COR-L47 (cell line): Measurements from ENCODE around the gene PLLP.

Source experiments
- DNase-seq: peaks from one replicate; lab custom pipeline; 2025; lab: John Stamatoyannopoulos, UW

The PLLP gene, protein sequence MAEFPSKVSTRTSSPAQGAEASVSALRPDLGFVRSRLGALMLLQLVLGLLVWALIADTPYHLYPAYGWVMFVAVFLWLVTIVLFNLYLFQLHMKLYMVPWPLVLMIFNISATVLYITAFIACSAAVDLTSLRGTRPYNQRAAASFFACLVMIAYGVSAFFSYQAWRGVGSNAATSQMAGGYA

DNA sequence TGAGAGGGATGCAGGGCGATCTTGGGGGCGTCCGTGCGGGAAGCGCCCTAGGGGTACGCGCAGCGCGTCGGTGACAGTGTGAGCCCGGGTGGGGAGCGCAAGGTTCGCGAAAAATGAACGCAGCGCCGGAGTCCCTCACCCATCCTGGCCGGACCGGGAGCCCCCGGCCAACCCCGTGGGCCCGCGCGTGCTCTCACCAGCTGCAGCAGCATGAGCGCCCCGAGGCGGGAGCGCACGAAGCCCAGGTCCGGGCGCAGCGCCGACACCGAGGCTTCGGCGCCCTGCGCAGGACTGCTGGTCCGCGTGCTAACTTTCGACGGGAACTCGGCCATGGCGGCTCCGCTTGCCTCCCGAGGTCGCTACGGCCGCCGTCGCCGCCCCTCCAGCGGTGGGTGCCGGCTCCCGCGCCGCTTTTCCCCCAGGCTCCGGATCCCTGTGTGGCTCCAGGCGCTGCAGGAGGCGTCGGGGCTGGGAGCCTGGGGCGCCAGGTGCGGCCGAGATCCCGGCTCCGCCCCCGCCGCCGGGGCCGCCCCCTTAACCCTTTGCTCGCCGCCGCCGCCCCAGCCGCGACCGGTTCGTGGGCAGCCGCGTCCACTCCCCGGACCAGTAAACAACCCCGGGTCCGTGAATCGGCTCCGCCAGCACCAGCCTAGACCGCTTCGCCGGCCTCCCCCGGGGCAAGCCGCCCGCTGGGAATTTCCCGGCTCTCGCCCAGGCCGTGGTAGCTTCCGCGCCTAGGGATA is at the start of gene PLLP:
Gene PLLP (minus strand): TSS at position 464 of the 743 bp plus-strand sequence. CDS start 132 bp downstream, at position 332.
- no peak for DNase-seq

DNA sequence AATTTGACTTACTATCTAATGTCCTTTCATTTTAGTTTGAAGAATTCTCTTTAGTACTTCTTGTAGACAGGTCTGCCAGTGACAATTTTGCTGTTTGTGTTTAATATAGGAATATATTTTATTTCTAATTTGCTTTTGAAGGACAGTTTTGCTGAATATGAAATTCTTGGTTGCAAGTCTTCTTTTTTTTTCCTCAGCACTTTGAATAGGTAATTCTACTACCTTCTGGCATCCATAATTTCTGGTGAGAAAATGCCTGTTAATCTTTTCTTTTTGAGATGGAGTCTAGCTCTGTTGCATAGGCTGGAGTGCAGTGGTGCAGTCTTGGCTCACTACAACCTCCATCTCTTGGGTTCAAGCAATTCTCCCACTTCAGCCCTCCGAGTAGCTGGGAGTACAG is 48.9 kb upstream of the PLLP start:
- DNase-seq = no peak

DNA sequence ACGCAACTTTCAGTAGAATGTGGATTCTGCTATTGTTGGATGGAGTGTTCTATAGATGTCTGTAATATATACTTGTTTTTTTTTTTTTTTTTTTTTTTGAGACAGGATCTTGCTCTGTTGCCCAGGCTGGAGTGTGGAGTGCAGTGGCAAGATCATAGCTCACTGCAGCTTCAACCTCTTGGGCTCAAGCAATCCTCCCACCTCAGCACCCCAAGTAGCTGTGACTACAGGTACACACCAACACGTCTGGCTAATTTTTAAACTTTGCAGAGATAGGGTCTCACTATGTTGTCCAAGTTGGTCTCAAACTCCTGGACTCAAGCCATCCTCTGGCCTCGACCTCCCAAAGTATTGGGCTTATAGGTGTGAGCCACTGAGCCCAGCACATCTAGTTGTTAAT is 46.9 kb upstream of the PLLP start:
- DNase-seq = no peak

DNA sequence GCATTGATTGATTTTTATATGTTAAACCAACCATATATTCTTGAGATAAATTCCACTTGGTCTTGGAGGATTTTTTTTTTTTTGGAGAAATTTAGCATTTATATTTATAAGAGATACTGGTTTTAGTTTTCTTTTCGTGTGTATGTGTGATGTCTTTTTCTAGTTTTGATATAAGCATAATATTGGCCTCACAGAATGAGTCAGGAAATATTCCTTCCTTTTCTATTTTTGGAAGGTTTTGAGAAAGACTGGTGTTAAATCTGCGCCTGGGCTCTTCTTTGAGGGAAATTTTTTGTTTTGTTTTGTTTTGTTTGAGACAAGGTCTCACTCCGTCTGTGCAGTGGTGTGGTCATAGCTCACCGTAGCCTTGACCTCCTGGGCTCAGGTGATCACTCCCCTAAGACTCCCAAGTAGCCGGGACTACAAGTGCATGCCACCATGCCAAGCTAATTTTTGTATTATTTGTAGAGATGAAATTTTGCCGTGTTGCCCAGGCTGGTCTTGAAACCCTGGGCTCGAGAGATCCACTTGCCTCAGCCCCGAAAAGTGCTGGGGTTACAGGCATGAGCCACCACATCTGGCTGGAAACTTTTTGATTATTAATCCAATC is 45.4 kb upstream of the PLLP start:
- no peak for DNase-seq

DNA sequence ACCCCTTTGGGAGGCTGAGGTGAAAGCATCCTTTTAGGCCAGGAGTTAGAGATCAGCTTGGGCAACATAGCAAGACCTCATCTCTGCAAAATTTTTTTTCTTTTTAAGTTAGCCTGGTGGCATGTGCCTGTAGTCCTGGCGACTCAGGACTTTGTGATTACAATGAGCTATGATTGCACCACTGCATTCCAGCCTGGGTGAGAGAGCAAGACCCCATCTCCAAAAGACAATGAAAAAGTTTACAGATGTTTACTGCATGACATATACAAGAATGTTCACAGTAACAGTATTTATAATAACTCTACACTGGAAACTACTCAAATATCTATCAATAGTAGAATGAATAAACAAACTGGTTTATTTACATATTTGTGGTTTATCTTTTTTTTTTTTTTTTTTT is 41.0 kb upstream of the PLLP start:
- no peak for DNase-seq

DNA sequence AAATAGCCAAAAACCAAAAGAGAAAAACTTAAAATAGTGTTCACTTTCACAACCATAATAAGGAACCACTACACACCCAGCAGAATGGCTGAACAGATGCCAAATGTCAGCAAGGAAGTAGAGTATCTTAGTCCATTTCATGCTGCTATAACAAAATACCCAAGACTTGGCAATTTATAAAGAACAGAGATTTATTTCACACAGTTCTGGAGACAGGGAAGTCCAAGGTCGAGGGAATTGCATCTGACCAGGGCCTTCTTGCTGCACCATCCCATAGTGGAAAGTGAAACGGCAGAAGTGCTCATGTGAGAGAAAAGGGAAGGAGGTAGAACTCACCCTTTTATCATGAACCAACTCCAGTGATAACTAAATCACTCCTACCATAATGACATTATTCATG is 40.3 kb upstream of the PLLP start:
- no peak for DNase-seq

DNA sequence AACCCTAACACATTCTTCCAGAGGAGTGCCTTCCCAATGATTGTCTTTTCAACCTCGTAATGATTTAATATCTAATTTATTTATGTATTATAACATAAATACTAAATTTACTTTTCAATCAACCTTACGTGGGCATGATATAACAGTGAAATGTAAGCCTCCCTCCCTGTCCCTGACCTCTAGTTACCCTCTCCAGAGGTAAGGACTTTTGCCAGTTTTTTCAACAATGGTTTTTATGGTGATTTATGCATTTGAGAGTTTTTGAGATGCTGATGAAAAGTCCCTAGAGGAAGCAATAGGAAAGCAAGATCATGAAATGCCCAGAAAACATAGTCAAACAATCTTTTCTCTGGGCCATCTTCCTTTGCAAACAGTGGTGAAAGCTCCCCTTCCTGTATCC is 35.2 kb upstream of the PLLP start:
- DNase-seq = no peak

DNA sequence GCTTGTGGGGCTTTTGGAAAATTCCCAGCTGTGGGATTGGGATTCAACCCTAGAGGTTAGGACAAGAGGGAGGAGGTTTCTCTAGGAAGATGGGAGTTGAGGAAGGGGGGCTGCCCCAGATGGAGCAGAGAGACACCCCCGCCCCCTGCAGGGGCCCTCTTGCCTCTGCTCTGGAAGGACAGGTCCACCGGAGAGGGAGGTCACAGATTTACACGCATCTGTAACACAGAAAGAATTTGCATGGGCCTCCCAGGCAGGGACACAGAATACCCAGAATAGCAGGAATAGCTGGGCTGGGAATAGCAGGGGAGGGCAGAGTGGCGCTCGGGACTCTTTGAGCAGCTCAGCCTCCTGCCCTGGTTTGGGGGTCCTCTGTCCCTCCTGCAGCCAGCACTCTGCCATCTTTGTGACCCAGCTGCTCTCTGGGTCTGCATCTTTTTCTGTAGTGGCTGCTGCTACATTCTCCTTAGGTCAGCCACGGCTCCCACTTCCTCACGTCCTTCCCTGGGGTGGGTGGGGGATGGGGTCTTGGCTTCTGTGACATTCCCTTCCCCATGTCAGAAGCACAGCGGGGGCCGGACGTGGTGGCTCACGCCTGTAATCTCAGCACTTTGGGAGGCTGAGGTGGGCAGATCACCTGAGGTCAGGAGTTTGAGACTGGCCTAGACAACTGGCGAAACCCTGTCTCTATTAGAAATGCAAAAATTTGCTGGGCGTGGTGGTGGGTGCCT is 33.9 kb upstream of the PLLP start:
- no peak for DNase-seq

DNA sequence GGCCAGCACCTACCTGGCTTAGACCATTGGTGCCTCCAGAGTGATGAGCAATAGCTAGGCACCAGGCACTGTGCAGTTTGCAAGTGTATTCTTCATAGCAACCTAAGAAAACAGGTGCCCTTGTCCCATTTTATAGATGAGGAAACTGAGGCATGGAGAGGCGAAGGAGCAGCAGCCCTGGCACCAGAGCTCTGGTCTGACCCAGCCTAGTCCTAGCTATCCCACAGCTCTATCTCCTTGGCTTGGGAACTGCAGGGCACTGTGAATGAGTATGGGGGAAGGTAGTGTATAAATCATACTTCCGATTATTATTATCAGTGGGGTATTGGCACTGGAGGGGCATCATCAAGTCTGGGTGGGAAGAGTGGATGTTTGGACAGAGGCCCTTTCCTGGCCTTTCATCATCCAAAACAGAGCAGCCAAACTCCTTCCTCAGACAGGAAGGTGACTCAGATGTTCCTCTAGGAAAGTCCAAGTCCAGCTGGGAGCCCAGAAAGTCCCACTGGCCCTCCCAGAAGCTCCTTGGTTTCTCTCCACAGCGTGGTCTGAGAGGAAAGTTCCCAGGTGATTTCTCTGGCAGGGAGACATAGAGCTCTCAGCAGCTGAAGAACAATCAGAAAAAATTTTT is 32.0 kb upstream of the PLLP start:
- no peak for DNase-seq

DNA sequence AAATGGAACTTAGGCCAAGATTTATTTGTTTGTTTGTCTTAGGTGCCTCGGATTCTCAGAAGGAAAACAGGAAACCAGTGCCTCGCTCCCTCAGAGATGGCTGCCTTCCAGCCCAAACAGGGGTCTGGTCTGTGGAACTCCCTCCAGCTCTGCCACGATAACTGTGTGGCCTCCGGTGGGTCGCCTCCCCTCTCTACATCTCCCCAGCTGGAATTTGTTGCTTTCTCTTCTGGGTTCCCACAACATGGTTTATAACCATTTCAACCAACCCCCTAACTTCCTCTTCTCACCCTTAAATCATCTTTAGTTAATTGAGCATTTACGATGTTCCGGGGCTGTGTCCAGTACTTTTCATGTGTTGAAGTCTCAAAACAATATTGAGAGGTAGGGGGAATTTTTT is 30.9 kb upstream of the PLLP start:
- no peak for DNase-seq

DNA sequence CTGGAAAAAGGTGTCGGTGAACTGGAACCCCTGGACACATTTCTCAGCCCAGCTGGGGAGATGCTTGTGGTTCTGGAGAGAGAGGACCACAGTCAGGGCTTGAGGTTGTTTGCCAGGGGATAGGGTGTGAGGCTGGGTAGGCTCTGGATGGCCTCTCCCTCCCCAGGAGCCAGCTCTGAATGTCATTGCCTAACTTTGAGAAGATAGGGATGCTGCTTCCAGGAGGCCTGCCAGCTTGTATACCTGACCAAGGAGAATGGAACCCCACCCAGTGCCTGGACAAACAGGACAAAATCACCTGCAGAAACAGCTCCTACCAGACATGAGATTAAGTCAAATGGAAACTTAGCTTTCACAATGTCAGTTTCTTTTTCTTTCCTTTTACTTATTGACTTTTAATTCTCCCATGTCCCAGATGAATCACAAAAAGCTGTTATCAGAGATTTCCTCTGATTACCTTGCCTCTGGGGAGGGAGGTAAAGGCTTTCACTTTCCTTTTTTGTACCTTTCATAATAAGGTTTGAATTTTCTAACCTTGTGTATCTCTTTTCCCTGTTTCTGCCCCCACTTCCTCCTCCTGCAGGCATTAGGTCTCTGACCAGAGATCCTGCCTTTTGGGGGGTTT is 29.8 kb upstream of the PLLP start:
- DNase-seq = no peak

DNA sequence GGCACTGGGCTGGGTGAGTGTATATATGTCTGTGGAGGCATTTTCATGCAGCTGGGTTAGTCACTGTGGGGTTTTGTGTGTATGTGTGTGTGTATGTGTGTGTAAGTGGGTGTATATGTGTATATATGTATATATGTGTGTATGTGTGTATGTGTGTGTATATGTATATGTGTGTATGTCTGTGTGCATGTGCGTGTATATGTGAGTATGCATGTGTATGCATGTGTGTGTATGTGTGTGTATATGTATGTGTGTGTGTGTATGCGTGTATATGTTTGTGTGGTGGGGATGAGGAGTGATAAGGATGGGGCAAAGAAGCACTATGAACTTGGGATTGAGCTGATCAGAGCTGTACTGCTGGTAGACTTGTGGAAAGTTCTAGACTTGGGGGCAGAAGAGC is 29.0 kb upstream of the PLLP start:
- DNase-seq = no peak

DNA sequence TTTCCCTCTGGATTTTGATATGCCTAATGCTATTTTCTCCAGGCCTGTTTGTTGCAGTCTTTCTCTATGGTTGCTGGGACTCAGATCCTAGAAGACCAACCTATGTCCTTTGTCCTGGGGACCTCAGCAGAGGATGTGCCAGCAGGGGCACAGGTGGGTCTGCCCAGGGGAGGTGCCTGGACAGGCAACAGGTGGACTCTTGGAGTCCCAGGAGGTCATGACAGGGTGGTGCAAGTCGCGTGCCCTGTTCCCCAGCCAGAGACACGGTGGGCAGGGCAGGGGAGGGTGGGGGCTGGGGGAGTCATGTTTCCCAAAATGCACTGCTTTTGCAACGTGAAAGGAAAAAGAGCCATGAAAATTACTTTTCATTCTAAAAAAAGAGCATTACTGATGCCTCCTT is 26.3 kb upstream of the PLLP start:
- no peak for DNase-seq

DNA sequence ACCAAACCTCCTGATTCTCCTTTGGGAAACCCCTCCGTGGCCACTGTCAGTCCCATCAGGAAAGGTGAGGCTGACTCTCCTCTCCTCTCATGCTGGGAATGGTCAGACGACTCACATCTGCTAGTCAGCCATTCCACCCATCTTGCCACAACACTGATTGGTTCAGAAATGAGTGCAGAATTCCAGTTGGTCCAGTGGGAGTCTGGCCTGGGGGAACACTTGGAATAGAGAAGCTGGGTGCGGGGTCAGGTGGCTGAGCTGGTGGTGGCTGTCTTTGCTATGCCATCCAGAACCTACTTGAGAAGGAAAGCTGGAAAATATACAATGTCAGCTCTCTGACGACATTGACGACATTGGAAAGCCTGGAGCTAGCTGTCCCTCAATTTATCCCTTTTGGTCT is 23.6 kb upstream of the PLLP start:
- DNase-seq = no peak

DNA sequence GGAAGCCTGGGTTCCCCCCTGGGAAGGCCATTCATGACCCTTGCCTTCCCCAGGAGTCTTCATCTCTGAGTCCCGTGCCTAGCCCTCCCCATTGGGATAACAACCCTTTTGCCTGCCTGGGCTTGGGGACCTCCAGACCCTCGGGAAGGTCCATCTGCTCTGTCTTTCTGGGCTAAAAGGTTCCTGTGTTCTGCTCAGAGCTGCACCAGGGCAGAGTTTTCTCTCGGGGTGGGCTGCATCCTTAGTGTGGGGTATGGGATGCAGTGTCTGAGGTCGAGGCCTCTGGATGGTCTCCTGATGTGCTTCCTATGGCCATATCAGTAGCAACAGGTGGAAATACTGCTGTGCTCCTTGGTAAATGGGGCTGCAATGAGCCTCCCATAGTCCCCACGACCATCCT is 22.9 kb upstream of the PLLP start:
- no peak for DNase-seq

DNA sequence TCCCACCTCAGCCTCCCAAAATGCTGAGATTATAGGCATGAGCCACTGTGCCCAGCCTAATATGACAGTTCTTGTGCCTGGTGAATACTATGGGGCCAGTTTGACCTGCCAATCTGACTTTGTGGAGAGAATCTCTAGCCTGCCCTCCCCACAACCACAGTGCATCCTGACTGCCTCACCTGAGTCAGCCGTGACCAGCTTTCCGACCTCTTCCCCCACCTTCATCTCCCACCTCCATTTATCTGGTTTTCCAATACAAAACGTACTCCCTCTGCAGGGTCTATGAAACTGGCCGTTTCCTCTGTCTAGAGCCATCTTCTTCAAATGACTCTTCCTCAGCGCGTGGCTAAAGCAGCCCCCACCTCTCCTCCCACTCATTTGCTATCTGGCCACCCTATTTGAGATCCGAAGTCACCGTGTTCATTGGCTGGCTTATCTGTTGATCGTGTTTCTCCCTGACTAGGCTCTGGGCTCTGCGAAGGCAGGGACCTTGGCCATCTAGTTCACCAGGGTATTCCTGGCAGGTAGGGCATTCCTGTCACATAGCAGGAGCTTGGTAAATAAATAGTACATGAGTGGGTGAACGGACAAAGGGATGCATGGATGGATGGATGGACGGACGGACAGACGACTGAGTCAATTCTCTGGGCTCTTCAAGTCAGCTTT is 22.3 kb upstream of the PLLP start:
- no peak for DNase-seq

DNA sequence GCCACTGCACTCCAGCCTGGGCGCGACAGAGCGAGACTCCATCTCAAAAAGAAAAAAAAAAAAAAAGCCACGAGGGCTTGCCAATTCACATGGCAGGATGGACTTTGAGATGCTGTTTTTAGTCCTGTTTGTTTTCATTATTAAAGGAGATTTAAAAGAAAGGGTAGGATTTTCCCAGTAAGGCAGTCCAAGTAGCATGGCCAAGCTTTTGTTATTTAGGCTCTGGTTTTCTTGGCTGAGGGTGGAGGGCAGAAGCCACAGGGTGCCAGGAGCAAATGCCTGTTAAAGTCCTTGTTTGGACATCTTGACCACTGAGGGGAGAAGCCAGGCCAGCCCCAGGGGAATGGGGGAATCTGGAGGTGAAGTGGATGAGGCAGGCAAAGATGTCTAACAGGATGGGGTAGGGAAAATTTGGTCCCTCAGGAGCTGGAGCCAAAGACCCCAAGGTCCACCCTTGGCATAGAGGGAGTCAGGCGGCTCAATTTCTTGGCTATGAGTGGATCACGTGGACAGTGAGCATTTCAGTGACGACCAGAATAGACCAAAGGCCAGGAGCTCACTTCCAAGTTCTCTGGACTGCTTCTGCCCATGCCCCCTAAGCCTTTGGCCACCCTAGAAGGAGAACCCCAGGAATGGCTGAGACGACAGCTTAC is 20.8 kb upstream of the PLLP start:
- DNase-seq = no peak

DNA sequence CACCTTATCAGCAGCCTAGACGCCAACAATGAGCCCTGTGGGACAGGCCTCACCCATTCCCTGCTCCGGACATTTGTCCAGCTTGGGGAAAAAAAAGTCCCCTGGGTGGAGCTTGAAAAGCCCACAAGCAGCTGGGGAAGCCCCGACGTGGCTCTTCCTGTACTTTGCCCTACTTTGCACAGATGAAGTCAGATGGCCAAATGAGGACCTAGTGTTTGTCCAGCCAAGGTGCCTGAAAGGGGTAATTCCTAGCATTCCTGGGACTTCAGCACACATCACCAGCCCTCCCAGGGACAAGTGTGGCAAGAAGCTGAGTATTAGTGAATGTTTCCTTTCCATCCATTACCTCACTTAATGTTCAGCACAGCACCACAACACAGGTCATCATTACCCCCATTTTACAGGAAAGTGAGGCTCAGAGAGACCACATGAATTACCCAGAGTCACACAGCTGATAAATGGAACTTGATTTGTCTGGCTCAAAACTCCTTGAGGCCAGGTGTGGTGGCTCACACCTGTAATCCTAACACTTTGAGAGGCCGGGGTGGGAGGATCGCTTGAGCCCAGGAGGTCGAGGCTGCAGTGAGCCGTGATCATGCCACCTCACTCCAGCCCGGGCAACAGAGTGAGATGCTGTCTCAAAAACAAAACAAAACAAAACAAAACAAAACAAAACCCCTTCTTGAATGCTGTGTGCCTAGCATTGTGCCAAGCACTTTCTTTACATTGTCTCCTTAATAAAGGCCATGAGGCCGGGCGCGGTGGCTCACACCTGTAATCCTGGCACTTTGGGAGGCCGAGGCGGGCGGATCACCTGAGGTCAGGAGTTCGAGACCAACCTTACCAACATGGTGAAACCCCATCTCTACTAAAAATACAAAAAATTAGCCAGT is 19.9 kb upstream of the PLLP start:
- no peak for DNase-seq

DNA sequence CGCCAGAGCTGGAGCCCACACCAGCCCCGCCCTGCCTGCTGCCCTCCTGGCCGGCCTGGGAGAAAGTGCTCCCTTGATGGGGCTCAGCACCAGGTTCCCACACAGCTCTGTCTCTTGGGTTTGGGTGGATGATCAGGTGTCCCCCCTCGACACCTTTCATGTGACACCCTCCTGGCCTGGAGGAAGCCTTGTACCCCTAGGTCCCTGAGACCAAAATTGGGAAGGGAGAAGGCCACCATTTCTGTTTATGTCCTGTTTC is 19.4 kb upstream of the PLLP start:
- DNase-seq = no peak
